Small intestine (tissue), 7 donors: ENCODE data around the gene PTTG1IP. TPM values are rescaled to one million over a fixed set of nuclear protein-coding genes. Genes with fewer than 3 reads are reported as not detected.

Experiments used
- DNase-seq, 2 donors: peaks; one replicate each; pipeline versions ENCODE4 v3.0.0 to v3.0.0-alpha.2; 2013
- FAIRE-seq: peaks from 2 replicates; lab custom pipeline; 2012; peaks lifted over from hg19 to GRCh38; lab: Jason Lieb, UNC
- H3K27ac ChIP-seq, 3 donors: one replicate each; pipeline ENCODE4 v1.5.1; 2013; ENCODE audit warnings: low read length in 2 of 3, mild to moderate bottlenecking in 2 of 3, control low read depth in 1 of 3, inconsistent platforms in 1 of 3, low read depth in 1 of 3, moderate library complexity in 1 of 3
- H3K27me3 ChIP-seq, 3 donors: one replicate each; pipeline ENCODE4 v1.6.1; 2013; ENCODE audit warnings: low read length in 3 of 3, inconsistent platforms in 1 of 3; ENCODE audit not compliant: control insufficient read depth in 3 of 3, insufficient read depth in 3 of 3
- H3K36me3 ChIP-seq, 3 donors: one replicate each; pipeline ENCODE4 v1.6.1; 2013; ENCODE audit warnings: low read length in 3 of 3, inconsistent platforms in 1 of 3, low read depth in 1 of 3, mild to moderate bottlenecking in 1 of 3, moderate library complexity in 1 of 3; ENCODE audit not compliant: control insufficient read depth in 3 of 3, insufficient read depth in 2 of 3
- H3K4me1 ChIP-seq, 3 donors: one replicate each; pipeline ENCODE4 v1.6.1; 2013; ENCODE audit warnings: low read length in 2 of 3, inconsistent platforms in 1 of 3, low read depth in 1 of 3, mild to moderate bottlenecking in 1 of 3, moderate library complexity in 1 of 3; ENCODE audit not compliant: control insufficient read depth in 3 of 3, insufficient read depth in 2 of 3
- H3K4me3 ChIP-seq, 3 donors: one replicate each; pipeline ENCODE4 v1.5.1; 2013; ENCODE audit warnings: low read length in 3 of 3, control low read depth in 1 of 3, inconsistent platforms in 1 of 3, low read depth in 1 of 3, mild to moderate bottlenecking in 1 of 3, moderate library complexity in 1 of 3
- H3K9me3 ChIP-seq, 2 donors: one replicate each; pipeline ENCODE4 v1.6.1; 2013; ENCODE audit warnings: low read depth in 1 of 2, low read length in 1 of 2; ENCODE audit not compliant: control insufficient read depth in 2 of 2, insufficient read depth in 1 of 2
- WGBS, 3 donors: extraction: QIAGEN DNeasy Blood & Tissue Kit; methylation state at CpG; one replicate each; pipeline ENCODE4 v1.1.7; 2013; 5-methylcytosine and 5-hydroxymethylcytosine counted together
- polyA plus RNA-seq, 4 donors: library from polyadenylated mRNA; stranded (reverse) in 3 of 4; unstranded in 1 of 4; fragments of 200-250 nt in 3 of 4; fragments of 120-200 nt in 1 of 4; gene quantifications; one replicate each; pipeline versions ENCODE4 v1.2.1 to v1.2.3, GENCODE V29; 2013
- donor health status: healthy with polysubstance abuse.
- donor health status: control.
- donor health status: control.
- donor health status: Bipolar disorder and iron deficiency.
- donor health status: healthy.

The PTTG1IP gene
- polyA plus RNA-seq, 4 donors, result 116 to 330 (median 128) TPM

DNA sequence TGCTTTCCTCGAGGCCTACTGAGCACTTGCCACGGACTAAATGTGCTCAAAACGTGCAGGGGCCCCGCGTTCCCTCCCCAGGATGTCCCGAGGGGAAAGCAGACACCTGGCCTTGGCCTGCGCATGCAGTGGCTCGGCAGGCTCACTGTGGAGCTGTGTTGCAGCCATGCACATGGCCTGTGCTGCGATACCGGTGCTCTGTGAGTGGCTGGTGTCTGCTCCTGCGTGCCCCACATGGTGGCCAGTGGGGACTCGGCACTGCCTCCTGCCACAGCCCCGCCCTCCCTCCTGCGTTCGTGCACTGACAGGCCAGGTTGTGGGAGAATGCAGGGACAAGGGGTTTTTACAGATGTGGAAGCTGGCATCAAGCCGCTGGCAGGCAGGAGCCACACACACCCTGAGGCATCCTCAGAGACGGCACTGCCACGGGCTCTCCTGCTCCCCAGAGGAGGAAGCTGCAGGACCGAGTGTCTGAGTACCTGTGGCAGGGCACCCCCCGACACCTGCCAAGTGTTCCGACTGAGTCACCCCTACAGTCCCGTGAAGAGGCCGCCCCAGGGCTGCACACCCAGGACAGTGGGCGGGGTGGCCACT is 16.9 kb upstream of the PTTG1IP start:
- Histone ChIP-seq H3K36me3 (no peaks in the 10 kb centered on the region), H3K4me1 (no peaks in the 10 kb centered on the region), H3K27ac (no peak overlapping the region), H3K27me3 (peaks cover 0 to 7% (median 2%) of the 10 kb centered on the region in 3 donors), H3K4me3 (no peak overlapping the region), H3K9me3 (no peaks in the 10 kb centered on the region)
- DNase-seq (no peak), FAIRE-seq (no peak)
- WGBS, 3 donors, result 43 to 82% (median 59%) methylated on average over 24 of the region's 24 CpGs

DNA sequence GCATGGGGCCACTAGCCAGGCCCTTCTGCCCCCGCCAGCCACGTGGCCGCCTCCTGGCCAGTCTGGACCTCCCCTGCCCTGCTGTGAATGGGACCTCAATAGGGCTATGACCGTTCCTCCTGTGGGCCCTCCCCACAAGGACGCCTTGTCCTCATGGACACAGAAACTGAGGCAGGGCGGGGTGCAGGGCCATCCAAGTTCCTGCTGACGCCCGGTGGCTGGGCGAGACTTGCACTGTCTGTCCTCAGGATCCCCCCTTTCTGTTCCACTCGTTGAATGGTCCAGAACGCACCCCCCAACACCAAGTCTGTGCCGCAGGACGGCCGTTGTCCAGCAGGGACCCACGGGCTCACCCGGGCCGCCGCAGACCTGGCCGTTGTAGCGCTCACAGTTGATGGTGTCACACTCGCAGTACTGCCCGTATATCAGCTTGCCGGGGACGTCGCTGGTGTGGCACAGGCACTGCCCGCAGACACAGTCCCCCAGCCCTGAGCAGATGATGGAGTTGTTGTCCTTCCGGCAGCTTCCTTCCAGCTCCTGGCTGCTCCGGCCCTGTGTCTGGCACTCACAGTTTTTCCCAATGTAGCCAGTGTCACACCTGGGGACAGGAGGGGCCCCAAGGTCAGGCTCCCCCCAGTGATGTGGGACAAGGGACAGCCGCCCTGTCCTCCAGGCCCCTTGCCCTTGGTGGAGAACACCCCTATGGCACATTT is 16.3 kb upstream of the PTTG1IP start:
- no peak for FAIRE-seq
- Histone ChIP-seq H3K27me3 (peaks cover 0 to 7% (median 2%) of the 10 kb centered on the region in 3 donors), H3K36me3 (no peaks in the 10 kb centered on the region), H3K27ac (no peak overlapping the region), H3K4me3 (no peak overlapping the region), H3K4me1 (no peaks in the 10 kb centered on the region), H3K9me3 (no peaks in the 10 kb centered on the region)
- WGBS, 3 donors, result 81 to 92% (median 86%) methylated on average over 29 of the region's 29 CpGs
- DNase-seq, result no peak

DNA sequence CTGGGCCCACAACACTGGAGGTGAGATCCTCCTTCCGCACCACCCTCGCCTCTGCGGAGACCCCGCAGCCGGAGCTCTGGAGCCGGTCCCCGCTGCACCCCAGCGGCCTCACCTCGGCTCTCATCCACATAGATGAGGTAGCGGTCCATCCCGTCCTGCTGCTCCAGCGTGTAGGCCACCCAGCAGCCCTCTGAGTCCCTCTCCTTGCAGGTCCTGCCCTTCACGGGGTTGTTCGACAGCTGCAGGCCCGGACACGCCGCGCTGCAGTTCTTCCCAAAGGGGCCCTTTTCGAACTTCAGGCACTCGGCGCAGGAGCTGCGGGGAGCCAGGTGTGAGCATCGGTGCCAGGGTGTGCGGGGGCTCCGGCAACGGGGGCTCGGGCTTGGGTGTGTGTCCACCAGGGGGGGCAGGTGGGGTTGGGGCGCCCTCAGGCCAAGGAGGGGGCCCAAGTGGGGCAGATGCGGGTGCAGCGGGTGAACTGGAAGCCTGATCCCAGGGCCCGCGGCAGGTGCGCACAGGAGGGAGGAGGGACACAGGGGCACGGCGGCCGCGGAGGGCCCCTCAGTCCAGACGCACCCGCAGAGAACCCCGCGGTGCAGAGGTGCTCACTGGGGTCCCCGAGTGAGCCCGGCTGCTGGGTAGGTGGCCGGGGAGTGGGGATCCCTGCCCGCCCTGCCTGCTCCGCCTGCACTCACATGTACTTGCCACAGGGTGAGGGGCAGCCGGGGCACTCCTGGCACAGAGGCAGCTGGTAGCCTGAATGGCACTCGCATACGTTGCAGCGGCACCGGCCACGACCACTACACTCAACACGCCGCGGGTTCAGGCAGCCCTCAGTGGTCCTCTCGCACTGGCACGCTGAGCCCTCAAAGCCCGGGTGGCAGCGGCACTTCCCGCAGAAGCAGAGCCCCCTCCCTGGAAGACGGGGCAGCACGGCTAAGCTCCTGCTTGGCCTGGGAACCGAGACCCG is 15.4 kb upstream of the PTTG1IP start:
- no peak for FAIRE-seq
- Histone ChIP-seq H3K4me1 (no peaks in the 10 kb centered on the region), H3K36me3 (no peaks in the 10 kb centered on the region), H3K27ac (no peak overlapping the region), H3K4me3 (no peak overlapping the region), H3K27me3 (peaks cover 0 to 7% (median 5%) of the 10 kb centered on the region in 3 donors), H3K9me3 (no peaks in the 10 kb centered on the region)
- no peak for DNase-seq
- WGBS, 3 donors, result 85 to 91% (median 87%) methylated on average over 46 to 64 of the region's 64 CpGs

DNA sequence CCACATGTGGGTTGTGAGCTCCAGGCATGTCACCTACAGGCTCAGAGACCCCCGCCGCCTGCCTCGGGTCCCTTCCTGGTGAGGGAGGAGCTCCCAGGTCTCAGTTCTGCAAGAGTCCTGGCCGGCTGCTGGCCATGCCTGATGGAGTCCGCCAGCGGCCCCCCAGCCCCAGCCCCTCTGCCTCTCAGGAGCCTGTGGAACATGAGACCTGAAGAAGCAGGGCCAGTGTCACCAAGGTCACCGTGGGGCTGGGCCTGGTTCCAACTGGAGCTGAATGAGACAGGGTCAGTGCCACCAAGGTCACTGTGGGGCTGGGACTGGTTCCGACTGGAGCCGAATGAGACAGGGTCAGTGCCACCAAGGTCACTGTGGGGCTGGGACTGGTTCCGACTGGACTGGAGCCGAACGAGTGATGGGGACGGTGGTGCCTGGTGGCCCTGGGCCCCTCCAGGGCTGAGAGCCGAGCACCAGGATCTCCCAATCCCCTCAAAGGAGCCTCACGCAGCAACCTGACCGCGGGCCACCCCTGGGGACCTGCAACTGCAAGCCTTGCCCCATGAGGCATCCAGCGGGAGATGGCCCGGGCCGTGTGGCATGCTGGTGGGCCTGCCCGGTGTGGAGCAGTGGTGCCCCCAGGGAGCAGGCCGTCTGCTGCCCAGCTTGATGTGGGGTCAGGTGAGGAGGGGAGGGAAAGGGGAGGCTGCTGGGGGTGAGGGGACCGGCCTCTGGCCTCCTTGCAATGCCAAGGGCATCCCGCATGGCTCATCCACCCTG is 14.5 kb upstream of the PTTG1IP start:
- Histone ChIP-seq H3K9me3 (no peaks in the 10 kb centered on the region), H3K27me3 (peaks cover 0 to 5% (median 3%) of the 10 kb centered on the region in 3 donors), H3K4me1 (no peaks in the 10 kb centered on the region), H3K4me3 (no peak overlapping the region), H3K27ac (no peak overlapping the region), H3K36me3 (no peaks in the 10 kb centered on the region)
- 85 to 92% (median 85%) methylated on average over 21 to 24 of the region's 24 CpGs for WGBS, 3 donors
- FAIRE-seq (no peak), DNase-seq (no peak)

DNA sequence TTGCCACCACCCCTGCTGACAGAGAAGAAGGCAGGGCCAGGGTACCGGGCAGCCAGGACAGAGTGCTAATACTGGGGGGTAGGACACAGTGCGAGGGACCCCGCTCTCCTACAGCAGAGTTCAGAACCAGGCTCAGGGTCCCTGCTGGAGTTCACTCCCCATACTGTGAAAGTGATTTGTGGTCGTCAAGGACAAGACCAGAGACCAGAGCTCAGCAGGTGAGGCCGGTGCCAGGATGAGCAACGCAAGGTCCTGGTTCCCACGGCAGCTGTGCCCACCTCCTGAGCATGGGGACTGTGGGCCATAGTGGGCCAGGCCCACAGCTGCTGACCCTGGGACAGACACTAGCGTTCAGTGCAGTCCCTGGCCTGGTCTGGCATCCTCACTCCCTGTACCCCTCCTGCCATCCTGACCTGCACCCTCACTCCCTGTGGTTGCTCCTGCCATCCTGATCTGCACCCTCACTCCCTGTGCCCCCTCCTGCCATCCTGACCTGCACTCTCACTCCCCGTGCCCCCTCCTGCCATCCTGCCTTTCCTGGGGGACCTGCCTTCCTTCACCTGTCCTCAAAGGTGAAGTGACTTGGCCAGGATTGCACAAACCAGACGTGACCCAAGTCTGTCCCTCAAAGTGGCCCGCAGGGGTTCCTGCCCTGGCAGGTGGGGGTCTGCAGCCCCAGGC is 13.8 kb upstream of the PTTG1IP start:
- Histone ChIP-seq H3K27me3 (peaks cover 0 to 5% (median 3%) of the 10 kb centered on the region in 3 donors), H3K4me3 (no peak overlapping the region), H3K4me1 (no peaks in the 10 kb centered on the region), H3K9me3 (no peaks in the 10 kb centered on the region), H3K36me3 (no peaks in the 10 kb centered on the region), H3K27ac (no peak overlapping the region)
- DNase-seq (no peak), FAIRE-seq (no peak)
- 77 to 83% (median 82%) methylated on average over 9 to 11 of the region's 11 CpGs for WGBS, 3 donors

DNA sequence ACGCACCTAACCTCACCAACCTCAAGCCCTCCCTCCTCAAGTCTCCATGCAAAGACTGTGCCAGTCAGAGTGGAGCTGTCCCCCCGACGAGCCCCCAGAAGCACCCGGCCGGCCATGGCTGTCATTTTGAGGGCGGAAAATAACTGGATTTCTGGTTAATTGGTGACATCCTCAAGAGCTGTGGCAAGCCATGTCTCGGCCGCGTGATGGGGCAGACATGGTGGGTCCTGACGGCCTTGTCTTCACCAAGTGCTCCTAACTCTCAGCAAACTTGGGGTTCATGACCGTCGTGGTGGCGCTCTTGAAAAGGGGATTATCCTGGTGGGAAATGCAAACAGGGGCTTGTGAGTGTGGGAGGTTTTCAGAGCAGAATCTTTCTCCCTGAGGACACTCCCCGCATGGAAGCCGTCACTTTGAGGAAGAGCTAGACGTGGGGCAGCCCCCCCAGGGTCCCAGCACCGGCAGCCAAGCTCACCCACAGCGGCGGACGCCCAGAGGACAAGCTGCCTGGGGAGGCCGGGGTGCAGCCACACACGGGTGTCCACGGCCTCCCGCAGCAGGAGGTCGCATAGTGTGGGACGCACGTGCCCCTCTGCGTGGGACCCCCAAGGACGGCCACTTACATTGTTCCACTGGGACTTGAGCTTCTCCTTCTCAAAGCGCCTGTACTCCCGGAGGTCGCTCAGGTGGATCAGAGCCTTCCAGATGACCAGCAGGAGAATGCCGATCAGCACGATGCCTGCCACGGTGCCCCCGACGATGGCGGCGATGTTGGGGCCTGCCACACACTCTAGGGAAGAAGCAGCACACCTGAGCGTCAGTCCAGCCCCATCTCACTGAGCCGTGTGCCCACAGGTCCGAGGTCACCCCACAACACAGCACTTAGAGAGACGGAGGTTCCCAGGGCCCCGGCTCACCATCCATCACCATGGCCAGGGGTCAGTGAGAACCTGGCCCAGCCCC is 12.9 kb upstream of the PTTG1IP start:
- no peak overlapping the region for H3K4me3 ChIP-seq
- peaks cover 0 to 5% (median 0%) of the 10 kb centered on the region in 3 donors for H3K4me1 ChIP-seq
- H3K27me3 ChIP-seq, result peaks cover 0 to 5% (median 0%) of the 10 kb centered on the region in 3 donors
- H3K27ac ChIP-seq, result no peak overlapping the region
- no peaks in the 10 kb centered on the region for H3K9me3 ChIP-seq
- no peaks in the 10 kb centered on the region for H3K36me3 ChIP-seq
- 87 to 89% (median 87%) methylated on average over 44 of the region's 44 CpGs for WGBS, 3 donors
- DNase-seq (no peak), FAIRE-seq (no peak)

DNA sequence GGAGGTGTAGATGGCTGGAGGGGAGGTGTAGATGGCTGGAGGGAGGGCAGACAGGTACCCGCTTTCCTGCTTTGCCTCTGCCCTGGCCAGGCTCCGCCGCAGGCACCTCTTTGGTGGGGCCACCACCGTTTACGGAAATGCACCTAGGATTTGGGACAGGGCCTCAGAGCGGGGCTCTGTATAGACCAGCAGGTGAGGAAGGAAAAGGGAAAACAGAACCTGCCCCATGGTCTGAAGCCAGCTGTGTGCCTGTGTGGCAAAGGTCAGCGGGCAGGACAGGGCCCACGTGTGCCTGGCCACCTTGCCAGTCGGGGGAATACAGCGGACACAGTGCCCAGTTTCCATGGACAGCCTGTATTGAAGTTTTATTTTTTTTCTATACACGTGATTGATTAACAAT is 12.1 kb upstream of the PTTG1IP start:
- no peaks in the 10 kb centered on the region for H3K9me3 ChIP-seq
- DNase-seq (no peak), FAIRE-seq (no peak)
- H3K36me3 ChIP-seq, result no peaks in the 10 kb centered on the region
- peaks cover 0 to 5% (median 0%) of the 10 kb centered on the region in 3 donors for H3K27me3 ChIP-seq
- WGBS, 3 donors, result 50 to 73% (median 62%) methylated on average over 11 of the region's 11 CpGs
- H3K4me1 ChIP-seq, result peaks cover 0 to 8% (median 0%) of the 10 kb centered on the region in 3 donors
- no peak overlapping the region for H3K4me3 ChIP-seq
- H3K27ac ChIP-seq, result no peak overlapping the region
